ENCODE measurements around the gene PAF1.

PAF1 gene

DNA sequence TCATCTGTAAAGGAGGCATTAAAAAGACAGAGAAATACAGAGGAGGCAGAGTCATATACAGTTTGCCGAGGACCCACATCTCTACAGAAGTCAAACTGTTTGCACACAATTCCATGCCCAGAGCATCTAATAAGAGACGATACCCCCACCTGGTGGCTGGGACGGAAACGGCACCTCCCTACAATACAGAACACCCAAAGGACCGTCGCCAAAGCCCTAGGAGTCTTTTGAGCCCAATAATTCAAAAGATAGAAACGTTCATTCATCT lies 20.9 kb upstream of the PAF1 start:
- TF ChIP-seq ZFX (IDR thresholded peaks at IDR 0.05; ENCODE audit: borderline replicate concordance), result no peak
- TF ChIP-seq, protein P1, sequence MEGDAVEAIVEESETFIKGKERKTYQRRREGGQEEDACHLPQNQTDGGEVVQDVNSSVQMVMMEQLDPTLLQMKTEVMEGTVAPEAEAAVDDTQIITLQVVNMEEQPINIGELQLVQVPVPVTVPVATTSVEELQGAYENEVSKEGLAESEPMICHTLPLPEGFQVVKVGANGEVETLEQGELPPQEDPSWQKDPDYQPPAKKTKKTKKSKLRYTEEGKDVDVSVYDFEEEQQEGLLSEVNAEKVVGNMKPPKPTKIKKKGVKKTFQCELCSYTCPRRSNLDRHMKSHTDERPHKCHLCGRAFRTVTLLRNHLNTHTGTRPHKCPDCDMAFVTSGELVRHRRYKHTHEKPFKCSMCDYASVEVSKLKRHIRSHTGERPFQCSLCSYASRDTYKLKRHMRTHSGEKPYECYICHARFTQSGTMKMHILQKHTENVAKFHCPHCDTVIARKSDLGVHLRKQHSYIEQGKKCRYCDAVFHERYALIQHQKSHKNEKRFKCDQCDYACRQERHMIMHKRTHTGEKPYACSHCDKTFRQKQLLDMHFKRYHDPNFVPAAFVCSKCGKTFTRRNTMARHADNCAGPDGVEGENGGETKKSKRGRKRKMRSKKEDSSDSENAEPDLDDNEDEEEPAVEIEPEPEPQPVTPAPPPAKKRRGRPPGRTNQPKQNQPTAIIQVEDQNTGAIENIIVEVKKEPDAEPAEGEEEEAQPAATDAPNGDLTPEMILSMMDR (IDR thresholded peaks at IDR 0.05), result peak; percentile 86
- H3K27ac ChIP-seq, result peak overlapping the region; percentile 98

DNA sequence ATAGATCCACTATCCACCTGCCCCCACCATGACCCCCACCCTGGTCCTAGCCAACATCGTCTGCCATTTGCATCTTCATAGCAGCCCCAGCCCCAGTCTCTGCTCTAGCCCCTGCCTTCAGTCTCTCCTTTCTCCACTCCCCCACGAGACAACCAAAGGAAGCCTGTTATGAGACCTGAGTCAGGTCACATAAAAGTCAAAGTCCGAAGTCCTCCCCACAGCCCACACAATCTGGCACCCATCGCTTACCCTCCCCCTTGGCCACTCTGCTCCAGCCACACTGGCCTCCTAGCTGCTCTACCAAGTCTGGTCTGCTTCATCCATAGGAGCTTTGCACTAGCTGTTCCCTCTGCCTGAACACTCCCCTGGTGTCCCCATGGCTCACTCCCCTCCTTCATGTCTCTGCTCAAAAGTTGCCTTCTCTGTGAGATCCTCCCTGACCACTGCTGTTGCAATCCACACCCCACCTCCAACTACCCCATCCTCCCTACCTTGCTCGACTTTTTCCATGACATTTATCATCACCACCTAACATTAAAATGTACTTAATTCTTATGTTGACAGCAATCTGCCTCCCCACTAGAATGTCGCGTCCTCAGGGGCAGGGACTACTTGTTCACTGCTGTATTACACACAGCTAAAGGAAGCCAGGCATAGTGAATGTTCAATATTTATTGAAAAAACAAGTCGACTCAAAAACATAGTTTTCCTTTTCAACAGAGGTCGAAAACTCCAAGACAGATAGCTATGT lies 20.4 kb upstream of the PAF1 start:
- TF ChIP-seq, protein P1 (IDR thresholded peaks at IDR 0.05), result no peak
- no peak for TF ChIP-seq ZFX (IDR thresholded peaks at IDR 0.05; ENCODE audit: borderline replicate concordance)
- peak overlapping the region; percentile 98 for H3K27ac ChIP-seq

DNA sequence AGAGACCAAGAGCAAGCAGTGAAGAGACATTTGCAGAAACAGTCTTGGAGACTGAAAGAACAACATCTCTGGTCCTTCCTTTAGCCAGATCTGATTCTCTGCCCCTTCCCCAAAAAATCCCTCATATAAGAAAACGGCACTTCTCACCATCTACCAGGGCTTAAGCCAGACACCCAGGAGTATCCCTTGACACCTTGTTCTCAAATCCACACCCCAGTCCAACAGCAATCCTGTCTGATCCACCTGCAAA lies 19.9 kb upstream of the PAF1 start:
- H3K27ac ChIP-seq, result peak overlapping the region; percentile 98
- no peak for TF ChIP-seq ZFX (IDR thresholded peaks at IDR 0.05; ENCODE audit: borderline replicate concordance)
- TF ChIP-seq, protein P1 (IDR thresholded peaks at IDR 0.05), result no peak

DNA sequence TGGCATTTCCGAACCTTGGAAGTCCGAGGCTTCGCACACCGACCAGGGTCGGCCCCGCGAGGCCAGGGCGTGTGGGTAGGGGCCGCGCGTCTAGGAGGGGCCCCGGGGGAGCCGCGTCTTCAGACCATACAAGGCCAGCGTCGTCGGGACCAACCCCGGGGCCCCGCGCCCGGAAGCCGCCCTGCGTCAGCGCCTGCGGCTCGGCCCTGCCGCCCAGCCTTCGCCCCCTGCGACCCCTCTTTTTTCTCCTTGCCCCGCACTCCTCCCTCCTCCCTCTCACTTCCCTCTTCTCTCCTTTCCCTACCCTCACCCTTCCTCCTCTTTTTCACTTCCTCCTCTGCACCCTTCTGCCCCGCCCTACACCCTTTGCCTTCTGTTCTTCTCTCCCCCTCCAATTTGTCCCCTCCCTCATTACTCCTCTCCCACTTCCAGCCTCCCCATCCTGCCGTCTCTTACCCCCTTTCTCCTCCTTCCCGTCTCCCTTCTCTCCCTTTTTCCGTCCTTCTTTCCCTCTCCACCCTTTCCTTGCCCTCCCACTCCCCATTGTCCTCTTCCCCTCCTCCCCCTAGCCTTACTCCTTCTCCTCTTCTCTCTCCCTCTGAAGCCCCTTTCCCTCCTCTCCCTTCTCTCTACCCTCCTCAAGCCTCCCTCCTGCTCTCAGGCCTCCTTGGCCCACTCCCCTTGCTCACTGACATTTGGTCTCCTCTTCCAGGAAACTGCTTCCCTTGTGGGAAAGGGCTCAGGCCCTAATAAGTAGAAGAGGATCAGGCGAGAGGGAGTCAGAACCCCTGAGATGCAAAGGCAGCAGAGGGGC lies 19.3 kb upstream of the PAF1 start:
- TF ChIP-seq ZFX (IDR thresholded peaks at IDR 0.05; ENCODE audit: borderline replicate concordance), result no peak
- TF ChIP-seq, protein P1 (IDR thresholded peaks at IDR 0.05), result no peak
- H3K27ac ChIP-seq, result peak overlapping the region; percentile 98

DNA sequence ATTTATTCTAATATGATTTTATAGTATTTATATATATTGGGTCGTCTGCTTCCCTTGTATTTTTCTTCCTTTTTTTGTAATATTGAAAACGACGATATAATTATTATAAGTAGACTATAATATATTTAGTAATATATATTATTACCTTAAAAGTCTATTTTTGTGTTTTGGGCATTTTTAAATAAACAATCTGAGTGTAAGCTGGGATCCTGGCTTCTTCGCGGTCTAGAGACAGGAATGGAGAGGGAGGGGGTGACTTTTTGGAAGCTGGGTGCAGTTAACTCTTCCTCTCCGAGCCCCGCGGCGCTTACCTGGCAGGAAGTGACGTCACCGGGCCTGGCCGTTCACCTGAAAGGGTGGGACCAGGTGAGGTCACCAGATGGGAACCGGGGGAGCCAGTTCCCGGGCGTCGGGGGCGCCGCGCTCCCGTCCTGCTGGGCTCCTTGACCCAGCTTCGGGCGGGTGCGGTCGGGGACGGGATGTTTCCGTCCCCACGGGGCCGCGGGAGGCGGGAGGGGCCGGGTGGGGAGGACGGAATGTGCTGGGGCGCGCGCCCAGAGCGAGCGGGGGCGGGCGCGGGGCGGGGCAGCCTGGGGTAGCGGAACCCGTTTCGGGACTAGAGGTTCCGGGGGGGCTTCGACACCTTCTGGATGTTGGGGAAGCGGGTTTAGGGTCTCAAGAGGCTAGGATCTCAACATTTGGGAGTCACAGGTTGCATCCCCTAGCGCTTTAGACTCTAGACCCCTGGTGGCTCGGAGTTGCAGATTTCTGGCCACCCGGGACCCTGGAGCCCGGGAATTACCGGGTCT lies 18.5 kb upstream of the PAF1 start:
- no peak for TF ChIP-seq ZFX (IDR thresholded peaks at IDR 0.05; ENCODE audit: borderline replicate concordance)
- TF ChIP-seq, protein P1 (IDR thresholded peaks at IDR 0.05), result no peak
- peak overlapping the region; percentile 98 for H3K27ac ChIP-seq

DNA sequence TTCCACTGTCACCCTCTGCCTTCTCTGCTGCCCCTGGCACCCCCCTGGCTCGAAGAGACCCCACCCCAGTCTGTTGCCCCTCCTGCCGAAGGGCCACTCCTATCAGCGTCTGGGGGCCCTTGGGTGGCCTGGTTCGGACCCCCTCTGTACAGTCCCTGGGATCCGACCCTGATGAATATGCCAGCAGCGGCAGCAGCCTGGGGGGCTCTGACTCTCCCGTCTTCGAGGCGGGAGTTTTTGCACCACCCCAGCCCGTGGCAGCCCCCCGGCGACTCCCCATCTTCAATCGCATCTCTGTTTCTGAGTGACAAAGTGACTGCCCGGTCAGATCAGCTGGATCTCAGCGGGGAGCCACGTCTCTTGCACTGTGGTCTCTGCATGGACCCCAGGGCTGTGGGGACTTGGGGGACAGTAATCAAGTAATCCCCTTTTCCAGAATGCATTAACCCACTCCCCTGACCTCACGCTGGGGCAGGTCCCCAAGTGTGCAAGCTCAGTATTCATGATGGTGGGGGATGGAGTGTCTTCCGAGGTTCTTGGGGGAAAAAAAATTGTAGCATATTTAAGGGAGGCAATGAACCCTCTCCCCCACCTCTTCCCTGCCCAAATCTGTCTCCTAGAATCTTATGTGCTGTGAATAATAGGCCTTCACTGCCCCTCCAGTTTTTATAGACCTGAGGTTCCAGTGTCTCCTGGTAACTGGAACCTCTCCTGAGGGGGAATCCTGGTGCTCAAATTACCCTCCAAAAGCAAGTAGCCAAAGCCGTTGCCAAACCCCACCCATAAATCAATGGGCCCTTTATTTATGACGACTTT lies 17.7 kb upstream of the PAF1 start:
- TF ChIP-seq, protein P1 (IDR thresholded peaks at IDR 0.05), result no peak
- no peak for TF ChIP-seq ZFX (IDR thresholded peaks at IDR 0.05; ENCODE audit: borderline replicate concordance)
- H3K27ac ChIP-seq, result peak overlapping the region; percentile 98

Data from 22Rv1 (cell line).